Measurements from ENCODE around the gene C2orf72.

DNA sequence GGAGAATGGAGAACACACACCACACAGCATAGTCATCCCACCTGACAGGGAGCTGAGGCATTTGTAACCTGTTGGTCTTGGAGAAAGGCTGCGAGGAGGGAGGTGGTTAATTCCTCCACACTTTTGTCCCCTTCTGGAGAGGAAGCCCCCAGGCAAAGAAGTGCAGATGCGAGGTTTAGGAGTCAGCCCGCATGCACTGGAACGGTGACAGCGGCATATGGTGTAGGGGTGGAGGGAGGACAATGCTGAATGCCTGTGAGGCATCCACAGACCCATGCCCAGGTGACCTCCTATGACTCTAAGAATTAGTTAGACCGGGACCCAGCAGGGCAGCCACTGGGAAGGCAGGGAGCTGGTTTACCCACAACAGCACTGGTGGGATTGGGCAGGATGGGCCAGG lies 29.2 kb upstream of the C2orf72 start:
- no peak for TF ChIP-seq EZH2 (IDR thresholded peaks at IDR 0.05; ENCODE audit: borderline replicate concordance)
- TF ChIP-seq, protein P1, sequence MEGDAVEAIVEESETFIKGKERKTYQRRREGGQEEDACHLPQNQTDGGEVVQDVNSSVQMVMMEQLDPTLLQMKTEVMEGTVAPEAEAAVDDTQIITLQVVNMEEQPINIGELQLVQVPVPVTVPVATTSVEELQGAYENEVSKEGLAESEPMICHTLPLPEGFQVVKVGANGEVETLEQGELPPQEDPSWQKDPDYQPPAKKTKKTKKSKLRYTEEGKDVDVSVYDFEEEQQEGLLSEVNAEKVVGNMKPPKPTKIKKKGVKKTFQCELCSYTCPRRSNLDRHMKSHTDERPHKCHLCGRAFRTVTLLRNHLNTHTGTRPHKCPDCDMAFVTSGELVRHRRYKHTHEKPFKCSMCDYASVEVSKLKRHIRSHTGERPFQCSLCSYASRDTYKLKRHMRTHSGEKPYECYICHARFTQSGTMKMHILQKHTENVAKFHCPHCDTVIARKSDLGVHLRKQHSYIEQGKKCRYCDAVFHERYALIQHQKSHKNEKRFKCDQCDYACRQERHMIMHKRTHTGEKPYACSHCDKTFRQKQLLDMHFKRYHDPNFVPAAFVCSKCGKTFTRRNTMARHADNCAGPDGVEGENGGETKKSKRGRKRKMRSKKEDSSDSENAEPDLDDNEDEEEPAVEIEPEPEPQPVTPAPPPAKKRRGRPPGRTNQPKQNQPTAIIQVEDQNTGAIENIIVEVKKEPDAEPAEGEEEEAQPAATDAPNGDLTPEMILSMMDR (IDR thresholded peaks at IDR 0.05; ENCODE audit: poor library complexity), result no peak
- no peak for TF ChIP-seq EZH2phosphoT487 (IDR thresholded peaks at IDR 0.05; ENCODE audit: low read depth, severe bottlenecking, unreplicated experiment)
